SIG-M5 (cell line): ENCODE data around the gene MEF2C.

Experiments used
- DNase-seq: peaks from one replicate; lab custom pipeline; 2025; lab: John Stamatoyannopoulos, UW

The MEF2C gene

DNA sequence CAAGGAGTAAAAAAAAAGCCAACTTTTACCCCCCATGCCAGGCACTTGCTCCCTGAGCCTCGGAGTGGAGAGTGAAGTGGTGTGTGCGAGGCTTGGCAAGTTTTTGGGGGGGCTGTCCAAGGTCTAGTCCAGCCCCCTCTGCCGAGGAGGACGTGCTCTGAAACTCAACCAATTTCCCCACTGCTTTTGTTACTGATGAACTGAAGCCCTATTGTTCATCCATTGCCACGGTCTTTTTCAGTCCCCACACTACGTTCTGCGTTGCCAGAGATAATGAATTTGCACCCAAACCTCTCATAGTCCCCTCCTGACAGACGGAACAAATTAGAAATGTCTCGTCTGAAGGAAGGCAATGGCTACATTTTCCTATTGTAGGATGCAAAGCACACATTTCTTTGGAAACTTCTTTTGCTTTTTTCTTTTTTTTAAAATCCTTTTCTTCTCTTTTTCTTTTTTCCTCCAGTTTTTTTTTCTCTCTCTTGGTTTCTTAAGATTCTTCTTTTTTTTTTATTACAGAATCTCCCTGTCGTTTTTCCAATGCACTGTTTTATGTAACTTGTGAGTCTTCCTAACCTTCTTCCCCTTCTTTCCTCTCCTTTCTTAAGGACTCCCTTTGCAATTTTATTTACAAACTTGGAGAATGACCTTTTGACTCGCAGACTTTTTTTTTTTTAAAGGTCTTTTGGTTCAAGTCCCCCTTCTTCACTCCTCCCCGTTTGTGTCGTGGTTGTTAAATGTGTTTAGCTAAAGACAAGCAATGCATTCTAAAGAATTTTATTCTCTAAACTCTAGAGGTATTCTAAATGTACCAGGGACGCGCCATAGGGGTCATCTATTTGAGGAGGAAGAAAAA lies 209.5 kb downstream of the MEF2C start:
- DNase-seq: no peak

DNA sequence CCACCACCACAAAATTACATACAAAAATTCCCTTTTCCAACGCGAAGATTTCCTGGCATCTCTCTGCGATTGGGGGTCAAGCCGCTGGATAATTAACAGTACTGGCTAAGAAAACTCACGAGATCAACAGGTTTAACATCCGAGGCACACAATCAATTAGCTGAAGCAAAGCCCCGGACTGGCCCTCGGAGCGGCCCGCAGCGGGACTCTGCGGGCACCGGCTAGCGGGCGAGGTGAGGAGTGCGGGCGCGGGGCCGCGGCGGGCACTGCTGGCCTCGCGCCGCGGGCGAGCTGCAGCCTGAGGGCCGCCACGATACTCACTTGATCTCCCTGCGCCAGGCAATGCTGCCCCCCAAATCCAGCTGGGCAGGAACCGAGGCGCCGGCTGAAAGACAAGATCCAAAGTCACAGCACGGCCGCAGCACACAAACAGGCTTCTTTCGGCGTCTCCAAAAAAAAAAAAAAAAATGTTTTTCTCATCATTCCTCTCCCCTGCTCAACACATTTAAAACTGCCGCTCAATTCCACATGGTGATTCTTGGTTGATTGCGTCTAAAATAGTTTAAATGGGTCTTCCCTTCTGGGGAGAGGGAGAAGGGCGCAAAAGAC lies 210.2 kb downstream of the MEF2C start:
- DNase-seq: no peak

DNA sequence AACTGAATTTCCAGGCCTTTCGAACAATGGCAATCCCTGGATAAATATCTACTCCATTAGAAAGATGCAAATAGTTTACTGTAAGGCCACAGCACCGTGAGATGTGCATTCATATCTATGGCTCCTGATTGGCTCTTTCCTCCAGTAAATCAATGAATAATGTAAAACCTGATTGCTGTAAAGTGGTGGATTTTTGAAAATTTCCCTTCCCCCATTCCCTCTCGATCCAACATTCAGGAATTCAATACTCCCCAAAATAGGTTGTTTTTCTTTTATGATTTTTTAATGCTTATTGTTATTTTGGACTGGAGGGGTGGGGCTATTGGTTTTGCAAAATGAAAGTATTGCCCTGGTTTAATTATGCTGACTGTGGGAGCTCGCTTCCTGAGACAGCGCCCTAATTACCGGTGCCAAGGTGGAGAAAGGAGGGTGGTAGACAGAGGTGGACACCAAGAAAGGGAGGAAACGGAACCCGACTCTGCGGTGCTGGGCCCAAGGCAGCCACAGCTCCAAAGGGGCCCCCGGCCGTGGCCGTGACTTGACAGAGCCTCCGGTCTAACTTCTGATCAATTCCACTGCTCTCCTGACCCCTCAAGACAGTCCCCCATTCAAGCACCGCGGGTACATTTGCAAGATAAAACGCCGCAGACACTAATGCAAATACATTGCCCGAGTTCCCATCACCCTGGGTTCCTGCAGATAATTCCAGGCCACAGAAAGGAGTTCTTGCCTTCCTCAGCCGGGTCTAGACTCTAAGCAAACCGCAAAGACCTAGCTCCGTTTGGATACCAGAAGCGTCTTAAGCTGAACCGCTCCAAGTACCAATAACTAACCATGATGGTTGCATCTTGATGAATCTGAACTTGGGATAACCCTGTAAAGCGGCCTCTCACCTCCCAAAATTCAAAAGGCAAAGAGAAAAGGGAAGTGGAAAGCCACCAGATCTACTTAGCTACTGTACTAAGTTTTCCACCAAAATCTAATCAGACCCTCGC lies 211.2 kb downstream of the MEF2C start:
- no peak for DNase-seq

DNA sequence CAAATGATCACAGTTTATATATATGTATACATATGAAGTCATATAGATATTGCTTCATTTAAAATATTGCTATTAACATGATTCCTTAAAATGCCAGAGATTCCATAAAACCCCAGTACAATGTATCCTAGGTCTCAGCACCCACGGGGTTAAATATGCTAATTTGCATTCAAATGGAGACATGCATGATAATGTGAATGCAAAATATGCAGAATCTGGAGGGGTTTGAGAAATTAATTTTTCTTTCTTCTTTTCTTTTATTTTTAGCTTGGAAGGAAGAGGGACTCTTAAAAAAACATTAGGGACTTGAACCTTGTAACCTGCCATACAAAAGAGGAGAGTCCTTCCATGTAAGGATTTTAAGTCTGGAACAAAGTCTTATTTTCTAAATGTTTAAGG lies 211.9 kb downstream of the MEF2C start:
- no peak for DNase-seq

DNA sequence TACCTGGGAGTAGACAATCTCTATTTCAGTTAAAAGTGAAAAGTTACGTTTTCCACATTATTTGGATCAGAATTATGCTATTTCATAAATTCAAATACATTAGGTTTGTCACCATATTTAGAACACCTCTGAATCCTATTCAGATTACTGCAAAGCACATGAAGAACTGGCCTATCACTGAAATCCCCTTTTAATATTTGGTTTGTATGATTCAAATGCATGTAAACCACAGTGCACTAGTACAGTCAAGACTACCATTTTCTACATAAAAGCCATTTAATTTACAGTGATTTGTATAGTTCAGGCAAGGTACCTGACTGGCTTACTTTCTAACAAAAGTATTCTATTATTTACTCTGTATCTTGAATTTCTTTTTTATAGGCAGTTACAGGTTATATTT lies 212.5 kb downstream of the MEF2C start:
- DNase-seq: no peak

DNA sequence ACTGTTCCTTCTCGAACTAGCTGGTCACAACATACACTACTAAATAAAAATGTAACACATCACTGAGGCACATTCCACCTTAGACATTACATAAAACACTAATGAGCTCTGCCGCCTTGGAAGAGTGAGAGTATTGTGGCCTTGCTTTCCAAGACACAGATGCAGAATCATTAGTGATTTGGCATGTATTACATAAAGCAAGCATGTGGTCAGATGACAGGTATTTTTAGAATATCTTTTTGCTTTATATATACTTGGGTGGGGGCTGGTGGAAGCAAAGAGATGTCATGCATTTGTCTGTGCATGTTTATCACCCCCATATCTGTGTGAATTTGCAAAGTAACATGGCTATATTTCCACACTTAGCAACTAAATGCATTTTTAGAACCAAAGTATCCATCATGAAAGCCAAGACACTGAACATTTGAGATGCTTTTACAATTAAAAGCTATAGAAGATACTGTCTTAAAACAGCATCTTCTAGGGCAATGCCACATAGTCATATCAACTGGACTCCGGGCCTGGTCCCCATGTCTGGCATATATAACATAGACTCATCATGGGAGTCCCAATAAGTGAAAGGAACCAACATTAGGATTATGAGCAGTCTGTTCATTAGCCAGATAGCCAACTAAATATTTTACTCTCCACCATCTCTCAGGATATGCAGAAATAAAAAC lies 213.5 kb downstream of the MEF2C start:
- DNase-seq: no peak

DNA sequence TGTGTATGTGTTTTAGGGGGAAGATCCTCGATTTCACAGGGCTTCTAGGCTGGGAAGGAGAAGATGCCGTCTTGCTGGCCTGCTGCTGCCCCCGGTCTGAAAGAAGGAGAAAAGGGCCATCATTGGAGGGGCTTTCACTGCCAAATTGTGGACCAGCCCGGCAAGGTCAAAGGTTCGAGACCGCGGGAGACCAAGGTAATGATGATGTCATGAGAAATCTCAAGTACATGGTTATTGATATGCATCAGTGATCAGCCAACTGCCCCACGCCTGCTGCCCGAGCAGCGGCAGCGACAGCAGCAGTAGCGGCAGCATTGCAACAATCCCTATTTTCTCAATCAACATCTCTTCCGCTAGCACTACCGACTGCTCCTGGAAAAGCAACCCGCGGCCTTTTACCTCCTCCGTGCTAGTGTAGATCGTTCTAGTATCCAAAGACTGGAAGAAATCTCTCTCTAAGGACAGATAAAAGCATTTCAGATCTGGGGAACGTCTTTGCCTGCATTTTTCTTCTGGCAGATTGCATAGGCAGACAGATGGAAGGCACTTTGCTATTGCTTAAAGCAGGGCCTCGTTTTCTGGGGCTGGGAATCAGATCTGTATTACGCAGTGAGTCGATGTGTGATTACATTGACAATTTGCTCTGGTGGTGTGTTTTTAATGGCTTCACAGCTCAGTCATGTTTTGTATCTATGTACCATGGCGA lies 215.3 kb downstream of the MEF2C start:
- no peak for DNase-seq
